ENCODE data around the gene NCAPG2. TPM values are rescaled to one million over a fixed set of nuclear protein-coding genes. Genes with fewer than 3 reads are reported as not detected.
"Not testable (repeated sequence)": the region's sequence is repeated elsewhere in the genome, so short reads cannot be mapped to it uniquely, and the experiment has no call there.

The NCAPG2 gene
- total RNA-seq, 2 experiments from 2014 or later: 85.0 to 90.9 TPM

DNA sequence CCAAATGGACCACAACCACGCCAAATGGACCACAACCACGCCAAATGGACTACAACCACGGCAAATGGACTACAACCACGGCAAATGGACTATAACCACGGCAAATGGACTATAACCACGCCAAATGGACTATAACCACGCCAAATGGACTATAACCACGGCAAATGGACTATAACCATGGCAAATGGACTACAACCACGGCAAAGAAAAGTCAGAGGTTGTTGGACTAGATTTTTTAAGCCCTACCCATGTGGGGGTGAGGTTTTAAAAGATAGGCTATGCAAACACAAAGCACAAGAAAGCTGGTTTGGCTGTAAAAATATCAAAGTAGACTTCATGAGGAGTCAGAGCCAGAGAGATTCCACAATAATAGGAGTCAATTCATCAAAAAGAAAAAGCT lies 55.8 kb downstream of the NCAPG2 start:
- CTCF ChIA-PET: no interaction called here
- POLR2A ChIA-PET: no interaction called here

- CTCF ChIA-PET: interaction anchor here (1.5 to 1.7 kb wide), 2 partner anchors 8 to 107 kb away, joined by 4 to 7 read pairs; no protein-coding TSS in a partner anchor
- POLR2A ChIA-PET: no interaction called here
Observed at GRCh38 chr7:158648168-158648567, 56.4 kb downstream of the NCAPG2 start.

DNA sequence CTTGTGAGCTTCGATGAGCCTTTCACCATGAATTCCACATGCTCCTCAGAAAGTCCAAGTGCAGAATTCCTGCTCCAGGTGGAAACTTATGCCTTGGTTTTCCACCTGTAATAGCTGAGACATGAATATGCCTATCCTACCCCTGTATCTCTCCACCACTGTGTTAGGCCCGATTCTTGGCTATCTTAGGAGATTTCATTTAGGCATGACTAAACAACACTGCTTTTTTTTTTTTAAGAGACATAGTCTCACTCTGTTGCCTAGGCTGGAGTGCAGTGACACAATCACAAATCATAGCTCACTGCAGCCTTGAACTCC lies 57.2 kb downstream of the NCAPG2 start:
- ChIA-PET CTCF (interaction anchor here (1.5 to 1.7 kb wide), 2 partner anchors 9 to 107 kb away, joined by 4 to 7 read pairs; no protein-coding TSS in a partner anchor), POLR2A (no interaction called here)

DNA sequence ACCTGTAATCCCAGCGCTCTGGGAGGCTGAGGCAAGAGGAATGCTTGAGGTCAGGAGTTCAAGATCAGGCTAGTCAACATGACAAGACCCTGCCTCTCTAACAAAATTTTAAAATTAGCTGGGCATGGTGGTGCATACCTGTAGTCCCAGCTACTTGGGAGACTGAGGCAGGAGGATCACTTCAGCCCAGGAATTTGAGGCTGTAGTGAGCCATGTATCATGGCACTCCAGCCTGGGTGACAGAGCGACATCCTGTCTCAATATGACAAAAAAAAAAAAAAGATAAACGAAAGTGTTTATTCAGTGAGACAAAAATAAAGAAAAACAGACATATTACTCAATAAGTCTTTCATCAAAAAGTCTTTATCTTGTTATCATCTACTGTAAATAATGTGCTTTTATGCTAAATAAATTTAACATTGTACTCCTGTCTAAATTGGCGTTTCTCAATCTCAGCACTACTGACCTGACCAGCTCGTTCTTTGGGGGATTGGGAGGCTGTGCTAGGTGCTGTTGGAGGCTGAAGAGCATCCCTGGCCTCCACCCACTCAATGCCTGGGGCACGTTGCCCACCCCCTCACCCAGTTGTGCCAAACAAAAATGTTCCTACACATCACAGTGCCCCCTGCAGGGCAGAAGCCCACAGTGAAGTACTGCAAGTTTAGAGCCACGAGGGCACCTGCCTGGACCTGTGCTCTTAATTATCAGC lies 57.7 kb downstream of the NCAPG2 start:
- CTCF ChIA-PET: interaction anchor here (0.6 to 1.7 kb wide), 4 partner anchors 9 to 194 kb away, joined by 3 to 7 read pairs (median 4); no protein-coding TSS in a partner anchor
- POLR2A ChIA-PET: no interaction called here

DNA sequence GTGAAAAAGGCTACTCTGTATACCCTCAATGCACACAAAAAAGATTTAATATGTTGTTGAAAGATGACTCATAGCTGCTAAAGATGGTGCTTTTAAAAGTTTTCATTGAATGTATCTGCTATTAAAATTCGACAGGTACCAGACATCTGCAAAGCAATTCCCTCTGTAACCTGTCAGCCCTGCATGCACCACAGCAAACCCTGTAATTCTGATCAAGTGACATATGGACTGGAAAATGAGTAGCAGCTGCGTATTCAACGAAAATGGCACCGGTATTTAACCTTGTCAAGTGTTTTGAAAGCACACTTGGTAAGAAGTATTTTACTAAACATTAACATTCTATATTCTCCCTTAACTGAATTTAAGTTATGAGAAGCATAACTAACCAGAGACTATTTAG lies 58.8 kb downstream of the NCAPG2 start:
- ChIA-PET POLR2A (no interaction called here), CTCF (interaction anchor here (0.7 kb wide), 1 partner anchor 52 kb away, joined by 3 read pairs; no protein-coding TSS in a partner anchor)

GRCh38 chr7:158642149-158642548 lies 62.5 kb downstream of the NCAPG2 start:
- ChIA-PET CTCF (no interaction called here), POLR2A (no interaction called here)

DNA sequence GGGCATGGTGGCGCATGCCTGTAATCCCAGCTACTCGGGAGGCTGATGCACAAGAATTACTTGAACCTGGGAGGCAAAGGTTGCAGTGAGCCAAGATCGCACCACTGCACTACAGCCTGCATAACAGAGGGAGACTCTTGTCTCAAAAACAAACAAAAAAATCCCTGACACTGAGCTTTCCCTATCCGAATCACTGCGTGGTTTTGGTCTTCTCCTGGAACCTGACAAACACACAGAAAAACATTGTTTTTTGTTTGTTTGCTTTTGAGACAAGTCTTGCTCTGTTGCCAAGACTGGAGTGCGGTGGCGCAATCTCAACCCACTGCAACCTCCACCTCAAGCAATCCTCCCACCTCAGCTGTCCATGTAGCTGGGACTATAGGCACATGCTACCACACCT lies 66.6 kb downstream of the NCAPG2 start:
- ChIA-PET POLR2A (no interaction called here), CTCF (no interaction called here)

- ChIA-PET CTCF (no interaction called here), POLR2A (no interaction called here)
Observed at GRCh38 chr7:158633055-158633956, 71.3 kb downstream of the NCAPG2 start.

GRCh38 chr7:158631574-158632195 lies 72.9 kb downstream of the NCAPG2 start:
- POLR2A ChIA-PET: no interaction called here
- CTCF ChIA-PET: no interaction called here

DNA sequence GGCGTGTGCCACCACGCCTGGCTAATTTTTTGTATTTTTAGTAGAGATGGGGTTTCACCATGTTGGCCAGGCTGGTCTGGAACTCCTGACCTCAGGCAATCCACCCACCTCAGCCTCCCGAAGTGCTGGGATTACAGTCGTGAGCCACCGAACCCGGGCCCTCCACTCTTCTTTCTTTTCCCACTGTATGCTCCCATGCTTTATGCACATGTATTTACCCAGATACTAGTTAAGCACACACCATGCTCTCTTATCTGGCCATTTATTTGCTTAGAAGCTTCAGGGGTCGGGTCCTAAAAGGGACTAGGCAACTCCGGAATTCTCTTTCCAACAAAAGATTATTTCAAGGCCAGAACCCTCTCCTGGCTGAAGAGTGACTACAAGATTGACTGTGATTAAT lies 78.3 kb downstream of the NCAPG2 start:
- CTCF ChIA-PET, POLR2A ChIA-PET: not testable (repeated sequence)

GRCh38 chr7:158623241-158623640 lies 81.4 kb downstream of the NCAPG2 start:
- ChIA-PET CTCF (no interaction called here), POLR2A (no interaction called here)

GRCh38 chr7:158620839-158621441 lies 83.7 kb downstream of the NCAPG2 start:
- POLR2A ChIA-PET: no interaction called here

GRCh38 chr7:158620418-158620817 lies 84.2 kb downstream of the NCAPG2 start:
- POLR2A ChIA-PET: no interaction called here
- CTCF ChIA-PET: no interaction called here

More at GRCh38 chr7:158620839-158621441, 83.7 kb downstream of the NCAPG2 start:
- CTCF ChIA-PET: no interaction called here

DNA sequence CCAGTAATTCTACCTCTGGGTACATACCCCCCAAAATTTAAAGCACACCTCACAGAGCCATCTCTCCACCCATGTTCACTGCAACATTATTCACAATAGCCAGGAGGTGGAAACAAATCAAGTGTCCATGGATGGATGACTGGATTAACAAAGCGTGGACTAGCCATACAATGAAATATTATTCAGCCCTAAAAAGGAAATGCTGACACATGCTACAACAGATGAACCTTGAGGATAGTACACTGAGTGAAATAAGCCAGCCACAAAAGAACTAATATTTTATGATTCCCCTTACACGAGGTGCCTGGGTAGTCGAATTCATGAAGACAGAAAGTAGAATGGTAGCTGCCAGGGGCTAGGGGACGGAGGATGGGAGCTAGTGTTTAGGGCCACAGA lies 85.9 kb downstream of the NCAPG2 start:
- POLR2A ChIA-PET: no interaction called here
- CTCF ChIA-PET: no interaction called here

- ChIA-PET POLR2A (interaction anchor here (0.6 kb wide), 1 partner anchor 600 kb away, joined by 3 read pairs; no protein-coding TSS in a partner anchor), CTCF (no interaction called here)
Observed at GRCh38 chr7:158617737-158618128, 86.9 kb downstream of the NCAPG2 start.

DNA sequence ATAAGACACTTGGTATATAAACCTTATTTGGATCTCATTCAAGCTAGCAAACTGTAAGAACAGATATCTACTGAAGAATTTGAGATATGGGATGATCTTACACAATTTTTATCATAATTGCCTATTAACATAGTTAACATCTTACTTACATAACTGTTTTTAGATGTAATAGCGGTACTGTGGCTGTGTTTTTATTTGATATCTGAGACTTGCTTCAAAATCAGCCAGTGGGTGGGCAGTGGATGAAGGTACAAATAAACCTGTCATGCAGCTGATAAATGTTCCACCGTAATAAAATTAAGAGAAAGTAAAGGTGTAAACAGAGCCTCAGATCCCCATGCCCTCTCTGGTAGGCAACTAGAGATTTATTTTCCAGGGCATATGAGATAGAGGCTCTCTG lies 88.6 kb downstream of the NCAPG2 start:
- ChIA-PET POLR2A (no interaction called here), CTCF (no interaction called here)

DNA sequence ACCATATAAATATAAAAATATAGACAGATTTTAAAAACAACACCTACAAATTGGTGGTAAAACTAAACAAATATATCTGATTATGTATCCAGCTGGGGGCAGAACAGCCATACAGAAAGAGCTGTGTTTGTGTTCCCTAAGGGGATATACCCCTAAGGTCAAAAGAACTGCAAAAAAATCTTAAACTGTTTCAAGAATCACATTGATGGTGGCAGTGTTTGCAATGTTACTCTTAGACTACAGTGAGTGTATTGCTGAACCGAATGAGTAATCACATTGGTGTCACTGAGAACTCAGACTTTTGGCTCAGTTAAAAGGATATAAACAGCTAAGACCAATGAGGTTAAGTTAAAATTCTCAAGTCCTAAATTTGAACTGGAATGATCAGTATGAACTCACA lies 89.9 kb downstream of the NCAPG2 start:
- CTCF ChIA-PET: no interaction called here

GRCh38 chr7:158613481-158613880 lies 91.1 kb downstream of the NCAPG2 start:
- ChIA-PET POLR2A (no interaction called here), CTCF (no interaction called here)

More for the DNA sequence above, 89.9 kb downstream of the NCAPG2 start:
- POLR2A ChIA-PET: no interaction called here

DNA sequence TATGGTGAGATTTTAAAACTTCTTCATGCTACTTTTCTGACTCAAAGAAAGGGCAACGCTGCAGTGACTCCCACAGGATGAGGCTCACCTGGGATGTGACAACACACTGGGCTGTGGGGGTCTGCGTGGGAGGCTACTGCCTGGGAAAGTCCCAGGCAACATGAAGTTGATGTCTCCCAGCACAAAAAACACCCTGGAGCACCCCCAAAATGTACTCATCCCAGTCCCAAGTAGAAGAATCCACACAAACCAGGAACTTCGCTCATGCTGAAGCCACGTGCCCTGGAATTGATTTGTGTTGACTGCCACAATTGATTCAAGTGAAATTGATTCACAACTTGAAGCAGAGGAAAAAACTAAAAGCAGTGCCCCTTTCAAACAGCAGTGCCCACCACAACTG lies 92.1 kb downstream of the NCAPG2 start:
- ChIA-PET CTCF (no interaction called here), POLR2A (no interaction called here)

DNA sequence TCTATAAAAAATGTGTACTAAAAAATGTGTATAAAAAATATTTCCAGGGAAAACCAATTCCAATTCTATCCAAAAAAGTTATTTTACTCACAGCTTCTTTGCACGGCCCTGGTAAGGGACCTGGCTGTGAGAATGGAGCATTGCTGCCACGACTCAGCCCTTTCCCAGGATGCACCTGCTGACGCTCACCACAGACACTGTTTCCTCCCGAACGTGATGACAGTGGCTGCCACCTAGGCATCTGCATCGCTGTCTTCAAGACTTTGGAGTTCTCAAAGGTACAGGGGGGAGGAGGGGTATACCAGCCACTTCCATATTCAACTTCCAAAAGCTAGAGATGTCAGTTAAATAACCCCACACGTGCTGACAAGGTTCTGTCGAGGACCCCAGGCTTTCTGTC lies 93.1 kb downstream of the NCAPG2 start:
- ChIA-PET CTCF (no interaction called here), POLR2A (no interaction called here)
